Colonic mucosa (tissue), 4 donors: ENCODE results near the gene FLNC. TPM values are rescaled to one million over a fixed set of nuclear protein-coding genes. Genes with fewer than 3 reads are reported as not detected.

Source experiments
- DNase-seq: peaks from one replicate; pipeline ENCODE4 v3.0.0-alpha.2; 2020
- H3K27ac ChIP-seq: fragments of 200-600 bp; one replicate; pipeline ENCODE4 v1.8.0; 2021
- H3K27me3 ChIP-seq: fragments of 200-600 bp; one replicate; pipeline ENCODE4 v1.8.0; 2021
- H3K36me3 ChIP-seq: fragments of 200-600 bp; one replicate; pipeline ENCODE4 v1.8.0; 2021
- H3K4me1 ChIP-seq: fragments of 200-600 bp; one replicate; pipeline ENCODE4 v1.8.0; 2021; ENCODE audit warnings: mild to moderate bottlenecking
- H3K4me3 ChIP-seq: fragments of 200-600 bp; one replicate; pipeline ENCODE4 v1.8.0; 2021
- H3K9ac ChIP-seq, 2 donors: one replicate each; pipeline ENCODE4 v1.7.0; 2013; ENCODE audit warnings: control low read depth in 2 of 2, low read depth in 2 of 2, low read length in 2 of 2
- H3K9me3 ChIP-seq: fragments of 200-600 bp; one replicate; pipeline ENCODE4 v1.8.0; 2021
- CTCF ChIP-seq: fragments of 200-600 bp; IDR thresholded peaks from one replicate; pipeline ENCODE4 v1.8.0; 2022; ENCODE audit warnings: antibody characterized with exemption, mild to moderate bottlenecking
- intact Hi-C: fragments of 100-400 bp; cut with DNase I; formaldehyde crosslinking; loops from one replicate; pipeline ENCODE4 v1.14.1; 2022
- total RNA-seq, 2 donors: library from RNA; stranded (reverse); fragmentation: NEBNext Ultra II Directional in 1 of 2; extraction: Animal tissue kit (Norgen Biotek cat#: 25700) in 1 of 2; gene quantifications; one replicate each; pipeline ENCODE4 v1.2.1, GENCODE V29; 2021
- donor health status: healthy.
- donor health status: DM: no; HTN: no; CAD: no.
- donor health status: DM: no; HTN: no; CAD: no.

FLNC gene
- total RNA-seq, 2 donors from 2014 or later: 4.5 to 88.6 TPM

- Histone ChIP-seq H3K9ac (no peak overlapping the region), H3K27ac (no peak overlapping the region), H3K9me3 (no peaks in the 10 kb centered on the region), H3K4me1 (no peaks in the 10 kb centered on the region), H3K27me3 (peaks cover 12% of the 10 kb centered on the region), H3K4me3 (no peak overlapping the region), H3K36me3 (no peaks in the 10 kb centered on the region)
- TF ChIP-seq CTCF: no peak
- intact Hi-C loops: no loop called here
- no peak for DNase-seq
These were observed 61.7 kb downstream of the FLNC start for GRCh38 chr7:128891942-128892269.

GRCh38 chr7:128892521-128893250, 62.5 kb downstream of the FLNC start:
- Histone ChIP-seq H3K27ac (no peak overlapping the region), H3K9ac (no peak overlapping the region)
- intact Hi-C loops: no loop called here

DNA sequence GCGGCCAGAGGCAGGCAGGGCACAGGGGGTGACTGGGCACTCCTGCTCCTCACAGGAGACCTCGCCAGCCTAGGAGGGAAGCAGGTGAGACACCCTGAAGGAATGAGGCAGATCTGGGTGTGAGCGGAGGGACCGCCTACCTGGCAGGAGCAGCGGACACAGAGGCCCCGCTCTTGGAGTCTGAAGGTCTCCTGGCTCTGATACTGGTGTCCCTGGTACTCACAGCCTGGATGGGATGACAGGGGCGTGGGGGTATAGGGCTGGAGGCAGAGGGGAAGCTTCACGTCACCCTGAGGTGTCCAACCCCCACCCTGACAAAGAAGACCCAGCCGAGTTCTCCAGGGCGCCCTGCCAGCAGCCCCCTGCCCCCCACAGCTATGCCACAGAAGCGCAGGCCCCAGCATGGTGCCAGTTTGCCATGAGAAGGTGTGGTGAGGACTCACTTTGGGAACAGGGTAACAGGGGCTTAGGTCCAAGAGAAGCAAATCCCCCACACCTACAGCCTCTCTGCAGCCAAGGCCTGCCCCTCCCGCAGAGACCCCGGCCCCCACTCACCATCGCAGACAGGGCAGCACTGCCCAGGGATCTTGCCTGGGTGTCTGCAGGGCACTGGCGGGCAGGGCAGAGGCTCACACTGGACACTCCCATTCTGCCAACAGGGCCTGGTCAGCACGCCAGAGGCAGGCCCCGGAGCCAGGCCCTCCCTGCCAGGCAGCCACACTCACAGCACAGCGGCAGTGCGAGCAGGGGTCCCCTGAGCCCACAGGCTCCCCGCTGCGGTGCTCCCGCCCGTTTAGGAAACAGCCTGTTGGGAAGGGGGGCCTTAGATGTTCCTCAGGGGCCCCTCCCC, 63.3 kb downstream of the FLNC start:
- H3K4me3 ChIP-seq: no peak overlapping the region
- no peak for DNase-seq
- no peaks in the 10 kb centered on the region for H3K9me3 ChIP-seq
- H3K4me1 ChIP-seq: no peaks in the 10 kb centered on the region
- H3K36me3 ChIP-seq: no peaks in the 10 kb centered on the region
- H3K27me3 ChIP-seq: peaks cover 12% of the 10 kb centered on the region
- TF ChIP-seq CTCF: no peak
- H3K9ac ChIP-seq: no peak overlapping the region
- intact Hi-C loops: no loop called here
- H3K27ac ChIP-seq: no peak overlapping the region

More at GRCh38 chr7:128892521-128893250, 62.5 kb downstream of the FLNC start:
- DNase-seq: no peak
- Histone ChIP-seq H3K36me3 (no peaks in the 10 kb centered on the region), H3K9me3 (no peaks in the 10 kb centered on the region), H3K4me1 (no peaks in the 10 kb centered on the region), H3K27me3 (peaks cover 12% of the 10 kb centered on the region), H3K4me3 (no peak overlapping the region)
- no peak for TF ChIP-seq CTCF

DNA sequence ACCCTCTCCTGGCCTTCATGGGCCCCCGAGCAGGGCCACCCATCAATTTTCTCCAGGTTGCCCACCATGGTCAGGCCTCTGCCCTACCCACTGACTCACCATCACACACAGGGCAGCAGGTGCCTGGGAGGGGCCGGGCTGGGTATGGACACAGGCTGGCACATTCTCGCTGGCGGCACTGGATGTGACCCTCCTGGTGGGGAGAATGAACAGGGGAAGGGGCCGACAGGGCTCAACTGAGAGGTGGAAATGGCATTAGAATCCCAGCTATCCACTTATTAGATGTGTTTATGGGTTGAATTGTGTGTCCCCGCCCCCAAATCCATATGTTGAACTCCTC, 63.9 kb downstream of the FLNC start:
- no peak for TF ChIP-seq CTCF
- no peaks in the 10 kb centered on the region for H3K4me1 ChIP-seq
- H3K27me3 ChIP-seq: peaks cover 12% of the 10 kb centered on the region
- DNase-seq: no peak
- no peaks in the 10 kb centered on the region for H3K9me3 ChIP-seq
- no peaks in the 10 kb centered on the region for H3K36me3 ChIP-seq
- H3K27ac ChIP-seq: no peak overlapping the region
- intact Hi-C loops: no loop called here
- H3K4me3 ChIP-seq: no peak overlapping the region
- no peak overlapping the region for H3K9ac ChIP-seq

- no peak overlapping the region for H3K4me3 ChIP-seq
- peaks cover 12% of the 10 kb centered on the region for H3K27me3 ChIP-seq
- H3K27ac ChIP-seq: no peak overlapping the region
- intact Hi-C loops: no loop called here
- H3K4me1 ChIP-seq: no peaks in the 10 kb centered on the region
- no peak for DNase-seq
- H3K9me3 ChIP-seq: no peaks in the 10 kb centered on the region
- H3K9ac ChIP-seq: no peak overlapping the region
- no peak for TF ChIP-seq CTCF
- no peaks in the 10 kb centered on the region for H3K36me3 ChIP-seq
These were observed 65.1 kb downstream of the FLNC start for GRCh38 chr7:128895320-128895719.
